ENCODE measurements around the gene CERCAM.

GRCh38 chr9:128459011-128459410 lies 38.4 kb downstream of the CERCAM start:
- no peak for TF ChIP-seq CTCF (IDR thresholded peaks at IDR 0.05)
- TF ChIP-seq POLR2A (IDR thresholded peaks at IDR 0.05) = no peak
